Calu3 (cell line): ENCODE measurements around the gene PBX1. TPM values are rescaled to one million over a fixed set of nuclear protein-coding genes. Genes with fewer than 3 reads are reported as not detected.
A peak's percentile ranks its signal among the peaks of the same experiment; 100 is the strongest.

Source experiments
- BruUV-seq: library from RNA; stranded (reverse); fragments of 400-500 nt; replicated peaks from 2 replicates; lab custom pipeline; 2021; lab: Mats Ljungman, UMichigan
- CTCF ChIA-PET: fragments of 300-600 bp; sonication (Branson Sonifier 250); formaldehyde crosslinking; loops from one replicate; lab custom pipeline; 2022; ENCODE audit warnings: antibody characterized with exemption; lab: Charles Lee
- DNase-seq: peaks from one replicate; pipeline ENCODE4 v3.0.0; 2022
- H3K27ac Mint-ChIP-seq: one replicate; pipeline ENCODE4 v1.8.0; 2022; ENCODE audit warnings: mixed read lengths; ENCODE audit not compliant: unreplicated experiment
- H3K27me3 Mint-ChIP-seq: one replicate; pipeline ENCODE4 v1.8.0; 2022; ENCODE audit warnings: mixed read lengths; ENCODE audit not compliant: unreplicated experiment
- H3K36me3 Mint-ChIP-seq: one replicate; pipeline ENCODE4 v1.8.0; 2022; ENCODE audit warnings: mild to moderate bottlenecking, moderate library complexity, mixed read lengths; ENCODE audit not compliant: insufficient read depth, unreplicated experiment
- H3K4me1 Mint-ChIP-seq: one replicate; pipeline ENCODE4 v1.8.0; 2022; ENCODE audit warnings: mild to moderate bottlenecking, low read depth, mixed read lengths; ENCODE audit not compliant: unreplicated experiment
- H3K4me3 Mint-ChIP-seq: one replicate; pipeline ENCODE4 v1.8.0; 2022; ENCODE audit warnings: mild to moderate bottlenecking, low read depth, moderate library complexity, mixed read lengths; ENCODE audit not compliant: unreplicated experiment
- H3K9me3 Mint-ChIP-seq: one replicate; pipeline ENCODE4 v1.8.0; 2022; ENCODE audit warnings: low read depth, mixed read lengths; ENCODE audit not compliant: unreplicated experiment
- intact Hi-C: fragments of 100-400 bp; cut with micrococcal nuclease; formaldehyde crosslinking; loops from one replicate; pipeline ENCODE4 v1.10.0; 2022; ENCODE audit not compliant: unreplicated experiment
- total RNA-seq: library from RNA; stranded (reverse); gene quantifications from 2 replicates; pipeline ENCODE4 v1.2.3, GENCODE V29; 2022
- TF ChIP-seq, protein P1 (sequence below): fragments of 200-600 bp; IDR thresholded peaks from one replicate; pipeline ENCODE4 v1.8.0; 2022; ENCODE audit warnings: antibody characterized with exemption; ENCODE audit not compliant: unreplicated experiment

Gene PBX1
- total RNA-seq, 1 experiment from 2014 or later = 22.5 TPM

DNA sequence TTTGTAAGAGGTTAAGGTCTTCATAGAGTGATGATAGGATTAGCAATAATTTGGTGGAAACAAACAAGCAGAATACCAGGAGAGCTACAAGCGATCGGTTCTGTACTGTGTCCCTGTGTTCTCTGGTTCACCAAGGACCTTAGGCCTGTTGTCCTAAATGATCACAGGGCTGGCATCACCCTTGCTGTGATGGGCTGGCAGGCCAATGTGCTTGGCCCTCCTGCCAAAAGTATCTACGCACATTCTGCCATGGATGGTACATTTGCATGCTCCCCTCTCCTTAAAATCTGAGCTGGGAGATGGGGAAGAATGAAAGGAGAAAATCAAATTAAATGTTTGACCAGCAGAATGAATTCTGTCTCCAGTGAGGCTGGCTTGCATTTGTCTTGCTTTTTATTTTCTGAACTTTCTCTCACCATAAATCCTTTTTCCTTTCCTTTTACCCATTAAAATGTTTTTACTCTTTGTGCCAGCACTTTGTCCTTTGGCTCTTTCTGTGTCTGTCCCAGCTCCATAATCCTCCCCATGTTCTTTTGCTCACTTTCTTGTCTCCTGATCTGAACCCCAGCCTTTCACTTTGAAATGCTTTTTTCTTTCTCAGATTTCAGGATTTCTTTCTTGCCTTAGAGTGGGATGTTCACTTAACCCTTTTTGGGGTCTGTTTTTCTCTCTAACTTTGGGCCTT lies 51.7 kb downstream of the PBX1 start:
- Mint-ChIP-seq H3K27ac (peak overlapping the region; percentile 31), H3K27me3 (no peaks in the 10 kb centered on the region), H3K9me3 (no peaks in the 10 kb centered on the region), H3K4me1 (peaks cover 49% of the 10 kb centered on the region), H3K36me3 (peaks cover 6% of the 10 kb centered on the region), H3K4me3 (no peak overlapping the region)
- DNase-seq = no peak
- intact Hi-C loops = loop anchor here (10.0 kb wide), 3 partner anchors 276 to 786 kb away; no protein-coding TSS in a partner anchor
- CTCF ChIA-PET = interaction anchor here (1.2 kb wide), 1 partner anchor 49 kb away, joined by 11 read pairs; no protein-coding TSS in a partner anchor
- TF ChIP-seq, protein P1, sequence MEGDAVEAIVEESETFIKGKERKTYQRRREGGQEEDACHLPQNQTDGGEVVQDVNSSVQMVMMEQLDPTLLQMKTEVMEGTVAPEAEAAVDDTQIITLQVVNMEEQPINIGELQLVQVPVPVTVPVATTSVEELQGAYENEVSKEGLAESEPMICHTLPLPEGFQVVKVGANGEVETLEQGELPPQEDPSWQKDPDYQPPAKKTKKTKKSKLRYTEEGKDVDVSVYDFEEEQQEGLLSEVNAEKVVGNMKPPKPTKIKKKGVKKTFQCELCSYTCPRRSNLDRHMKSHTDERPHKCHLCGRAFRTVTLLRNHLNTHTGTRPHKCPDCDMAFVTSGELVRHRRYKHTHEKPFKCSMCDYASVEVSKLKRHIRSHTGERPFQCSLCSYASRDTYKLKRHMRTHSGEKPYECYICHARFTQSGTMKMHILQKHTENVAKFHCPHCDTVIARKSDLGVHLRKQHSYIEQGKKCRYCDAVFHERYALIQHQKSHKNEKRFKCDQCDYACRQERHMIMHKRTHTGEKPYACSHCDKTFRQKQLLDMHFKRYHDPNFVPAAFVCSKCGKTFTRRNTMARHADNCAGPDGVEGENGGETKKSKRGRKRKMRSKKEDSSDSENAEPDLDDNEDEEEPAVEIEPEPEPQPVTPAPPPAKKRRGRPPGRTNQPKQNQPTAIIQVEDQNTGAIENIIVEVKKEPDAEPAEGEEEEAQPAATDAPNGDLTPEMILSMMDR = no peak
- BruUV-seq = no TSS peak

DNA sequence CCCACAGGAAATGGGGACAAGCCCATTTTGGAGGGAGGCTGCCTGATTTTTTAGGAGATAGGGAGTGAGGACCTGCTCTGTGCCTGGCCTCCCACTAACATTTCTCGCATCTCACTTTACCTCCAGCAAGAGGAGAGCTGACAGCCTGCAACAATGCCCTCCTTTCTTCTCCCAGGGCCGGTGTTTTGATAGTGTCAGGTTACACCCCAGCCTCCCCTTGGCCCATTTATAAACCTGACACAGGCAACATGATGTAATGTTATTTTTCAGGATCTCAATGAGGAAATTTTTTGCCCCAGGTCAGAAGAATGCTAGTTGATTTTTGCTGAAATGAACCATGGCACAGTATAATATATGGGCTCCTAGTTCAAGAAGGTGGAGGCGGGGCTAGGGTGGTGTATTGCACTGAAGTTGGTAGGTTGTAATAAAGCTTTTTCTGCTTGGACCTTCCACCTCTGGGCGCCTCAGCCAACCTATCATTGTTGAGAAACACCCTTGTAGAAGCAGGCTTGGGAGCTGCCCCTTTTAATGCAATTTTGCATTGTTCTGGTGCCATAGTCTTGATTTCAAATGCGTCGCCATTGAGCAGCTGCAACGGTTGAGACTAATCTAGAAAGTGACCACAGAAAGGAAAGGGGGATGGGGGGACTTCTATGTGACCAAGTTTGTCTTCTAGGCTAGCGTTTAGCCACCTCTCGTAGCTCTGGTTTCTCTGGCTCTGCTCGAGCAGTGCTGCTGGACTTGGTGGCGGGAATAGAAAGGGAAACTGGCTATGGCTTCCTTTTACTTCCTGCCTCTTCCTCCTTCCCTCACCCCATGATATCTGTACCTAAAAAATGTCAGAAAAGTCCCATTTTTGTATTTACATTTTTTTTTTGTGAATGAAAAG lies 53.0 kb downstream of the PBX1 start:
- intact Hi-C loops = loop anchor here (2.0 to 10.0 kb wide), 5 partner anchors 49 to 787 kb away; partner anchors contain the start of gene PBX1
- TF ChIP-seq, protein P1 = no peak
- no peaks in the 10 kb centered on the region for H3K27me3 Mint-ChIP-seq

DNA sequence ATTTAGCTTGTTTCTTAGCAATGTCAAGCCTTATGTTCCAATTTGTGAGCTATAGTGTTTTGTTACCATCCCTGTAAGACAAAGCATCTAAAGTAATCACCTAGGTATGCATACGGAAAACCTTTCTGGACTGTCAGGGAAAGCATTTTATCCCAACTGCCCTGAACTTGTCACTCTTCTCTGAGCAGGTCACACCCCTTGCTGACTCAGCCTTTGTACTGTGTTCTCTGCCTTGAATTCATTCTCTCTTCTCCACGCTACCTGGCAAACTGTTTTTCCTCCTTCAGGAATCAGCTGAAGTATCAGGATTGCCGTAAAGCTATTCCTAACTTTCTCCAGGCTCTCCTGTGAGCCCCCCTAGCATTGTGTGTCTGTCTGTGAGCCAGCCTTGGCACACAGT lies 54.2 kb downstream of the PBX1 start:
- CTCF ChIA-PET = interaction anchor here (0.5 to 1.1 kb wide), 2 partner anchors 29 to 126 kb away, joined by 3 read pairs; no protein-coding TSS in a partner anchor
- Mint-ChIP-seq H3K27ac (peak overlapping the region; percentile 31), H3K4me3 (no peak overlapping the region), H3K9me3 (no peaks in the 10 kb centered on the region), H3K36me3 (peaks cover 6% of the 10 kb centered on the region), H3K4me1 (peaks cover 49% of the 10 kb centered on the region), H3K27me3 (no peaks in the 10 kb centered on the region)
- TF ChIP-seq, protein P1 = no peak
- peak; percentile 58 for DNase-seq
- no TSS peak for BruUV-seq
- intact Hi-C loops = loop anchor here (2.0 to 10.0 kb wide), 5 partner anchors 48 to 788 kb away; partner anchors contain the start of gene PBX1

More for the DNA sequence above, 53.0 kb downstream of the PBX1 start:
- Mint-ChIP-seq H3K4me3 (peak overlapping the region; percentile 48), H3K27ac (peak overlapping the region; percentile 31), H3K36me3 (peaks cover 6% of the 10 kb centered on the region), H3K4me1 (peaks cover 49% of the 10 kb centered on the region), H3K9me3 (no peaks in the 10 kb centered on the region)
- no TSS peak for BruUV-seq
- peak; percentile 88 for DNase-seq
- CTCF ChIA-PET = interaction anchor here (0.6 to 1.4 kb wide), 11 partner anchors 10 to 279 kb away, joined by 3 to 11 read pairs (median 3); no protein-coding TSS in a partner anchor

DNA sequence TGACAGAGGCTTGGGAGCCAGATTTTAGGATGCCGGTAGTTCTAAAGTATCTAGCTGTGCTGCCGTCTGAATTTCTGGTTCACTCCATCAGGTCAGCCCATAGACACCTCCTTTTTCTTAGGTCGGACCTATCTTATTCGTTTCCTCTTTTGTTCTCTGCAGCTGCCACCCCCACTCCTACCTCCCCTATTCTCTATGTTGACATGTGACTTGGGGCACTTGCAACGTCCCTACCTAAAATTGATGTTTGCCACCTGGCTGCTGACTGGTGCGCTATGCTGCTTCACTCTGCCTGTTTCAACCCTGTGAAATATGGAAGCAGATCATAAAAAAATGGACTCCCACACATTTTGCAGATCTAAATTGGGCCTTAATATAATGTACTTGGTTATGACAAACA lies 55.3 kb downstream of the PBX1 start:
- no peak for DNase-seq
- Mint-ChIP-seq H3K36me3 (peaks cover 6% of the 10 kb centered on the region), H3K4me1 (peaks cover 38% of the 10 kb centered on the region), H3K9me3 (no peaks in the 10 kb centered on the region), H3K4me3 (no peak overlapping the region), H3K27me3 (no peaks in the 10 kb centered on the region), H3K27ac (no peak overlapping the region)
- intact Hi-C loops = loop anchor here (10.0 kb wide), 3 partner anchors 280 to 790 kb away; no protein-coding TSS in a partner anchor
- TF ChIP-seq, protein P1 = no peak
- no TSS peak for BruUV-seq
- CTCF ChIA-PET = no interaction called here
